ENCODE data around the gene ISM2.

Gene ISM2

GRCh38 chr14:77459072-77459723 lies 39.4 kb downstream of the ISM2 start:
- peak; percentile 58 to 86 for DNase-seq

DNA sequence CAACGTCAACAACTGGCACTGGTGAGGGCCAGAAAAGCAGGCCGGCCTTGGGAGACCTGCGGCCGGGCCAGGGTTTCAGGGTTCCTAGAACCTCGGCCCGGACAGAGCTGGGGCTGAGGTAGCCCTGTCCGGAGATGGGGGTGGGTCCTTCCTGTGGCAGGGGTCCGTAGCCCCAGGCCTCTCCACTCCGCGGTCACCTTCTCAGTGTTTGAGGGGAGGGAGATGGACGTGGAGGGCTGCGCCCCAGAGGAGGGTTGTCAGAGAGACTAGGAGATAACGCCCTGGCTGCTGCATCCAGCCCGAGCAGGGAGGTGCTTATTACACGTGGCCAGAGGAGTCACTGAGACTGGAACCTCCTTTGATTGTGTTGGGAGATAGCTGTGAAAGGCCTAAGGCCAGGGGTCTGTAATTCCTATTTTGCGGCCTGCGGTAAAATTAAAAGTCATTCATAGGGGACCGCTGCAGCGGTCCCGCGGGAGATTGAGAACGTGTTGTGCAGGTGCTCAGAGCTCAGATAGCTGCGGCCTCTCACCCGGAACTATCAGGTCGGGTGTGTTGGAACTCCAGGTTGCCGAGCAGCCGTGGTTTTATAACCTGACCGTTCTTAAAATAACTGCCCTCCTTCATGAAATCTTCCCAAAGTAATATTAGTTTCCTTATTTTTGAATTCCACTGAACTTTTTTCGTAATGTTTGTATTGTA lies 40.2 kb downstream of the ISM2 start:
- DNase-seq = peak; percentile 22 to 29

DNA sequence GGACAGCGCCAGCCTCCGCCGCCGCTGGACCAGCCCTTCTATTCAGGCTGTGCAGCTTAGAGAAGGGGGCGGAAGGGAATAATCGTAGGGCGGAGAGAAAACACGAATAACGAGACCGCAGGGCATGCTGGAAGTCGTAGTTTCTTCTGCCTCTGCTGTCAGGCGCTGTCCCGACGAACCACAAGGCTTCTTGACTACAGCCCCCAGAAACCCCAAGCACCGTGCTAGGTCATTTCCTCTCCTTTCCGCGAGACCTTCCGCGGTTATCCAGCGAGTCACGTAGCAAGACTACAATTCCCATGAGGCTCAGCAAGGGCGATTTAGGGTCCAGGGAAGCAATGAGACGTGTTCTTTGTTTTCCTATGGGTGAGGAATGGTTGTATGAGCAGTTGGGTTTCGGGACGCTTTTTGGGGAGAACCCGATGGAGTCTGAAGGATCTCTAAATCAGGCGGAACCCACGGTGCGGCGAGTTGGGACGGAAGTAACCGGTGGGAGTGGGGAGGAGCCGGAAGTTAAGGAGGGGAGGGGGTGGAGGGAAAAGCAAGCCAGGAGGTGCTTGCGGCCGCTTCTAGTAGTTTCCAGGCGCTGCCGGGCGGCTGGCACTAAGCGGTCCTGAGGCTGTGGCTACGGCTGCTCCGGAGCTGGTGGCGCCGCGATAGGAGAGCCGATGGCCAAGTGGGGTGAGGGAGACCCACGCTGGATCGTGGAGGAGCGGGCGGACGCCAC lies 40.9 kb downstream of the ISM2 start, which contains the start of the genes AHSA1 and VIPAS39:
Gene AHSA1, plus strand, starts transcription at position 572 of the 727 bp plus-strand sequence. Its CDS starts 97 bp downstream, at position 669.
Gene VIPAS39, minus strand, starts transcription at position 80 of the 727 bp plus-strand sequence. CDS start 3,499 bp downstream, outside the sequence.
- peak; percentile 96 to 99 for DNase-seq

GRCh38 chr14:77457115-77457521 lies 41.5 kb downstream of the ISM2 start:
- no peak for DNase-seq

- no peak for DNase-seq
Measured at GRCh38 chr14:77455966-77456640, 42.5 kb downstream of the ISM2 start.

GRCh38 chr14:77442196-77442595 lies 56.4 kb downstream of the ISM2 start:
- DNase-seq = no peak

DNA sequence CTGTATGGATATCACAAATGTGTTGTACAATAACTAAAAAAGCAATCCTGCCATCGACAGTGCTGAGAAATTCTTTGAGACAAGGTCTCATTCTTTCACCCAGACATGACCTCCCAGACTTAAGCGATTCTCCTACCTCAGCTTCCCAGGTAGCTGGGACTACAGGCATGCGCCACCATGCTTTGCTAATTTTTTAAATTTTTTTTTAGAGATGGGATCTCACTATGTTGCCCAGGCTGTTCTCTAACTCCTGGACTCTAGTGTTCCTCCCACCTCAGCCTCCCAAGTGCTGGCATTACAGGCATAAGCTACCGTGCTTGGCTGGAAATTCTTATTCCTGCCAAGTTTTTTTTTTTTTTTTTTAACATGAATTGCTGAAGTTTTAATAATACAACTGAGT lies 58.8 kb downstream of the ISM2 start:
- DNase-seq = no peak

- no peak for DNase-seq
Measured at GRCh38 chr14:77438596-77438995, 60.0 kb downstream of the ISM2 start.

DNA sequence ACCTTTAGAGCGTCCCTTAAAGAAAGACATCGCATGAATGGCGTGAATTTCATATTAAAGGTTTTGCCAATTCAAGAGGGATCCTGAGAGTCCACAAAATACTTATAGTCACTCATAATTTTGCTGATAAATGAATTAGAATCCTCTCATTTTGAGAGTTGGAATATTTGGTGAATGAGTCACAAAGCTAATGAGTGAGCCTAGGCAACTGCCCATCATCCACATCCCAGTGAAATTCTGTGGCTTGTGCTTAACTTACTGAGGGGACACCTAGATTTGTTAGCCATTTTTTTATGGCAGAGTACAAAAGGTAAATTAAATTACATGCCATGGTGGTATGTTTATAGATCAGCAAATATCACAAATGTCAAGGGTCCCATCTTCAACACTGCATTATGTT lies 62.6 kb downstream of the ISM2 start:
- DNase-seq = no peak

- no peak for DNase-seq
Measured at GRCh38 chr14:77426396-77426795, 72.2 kb downstream of the ISM2 start.

DNA sequence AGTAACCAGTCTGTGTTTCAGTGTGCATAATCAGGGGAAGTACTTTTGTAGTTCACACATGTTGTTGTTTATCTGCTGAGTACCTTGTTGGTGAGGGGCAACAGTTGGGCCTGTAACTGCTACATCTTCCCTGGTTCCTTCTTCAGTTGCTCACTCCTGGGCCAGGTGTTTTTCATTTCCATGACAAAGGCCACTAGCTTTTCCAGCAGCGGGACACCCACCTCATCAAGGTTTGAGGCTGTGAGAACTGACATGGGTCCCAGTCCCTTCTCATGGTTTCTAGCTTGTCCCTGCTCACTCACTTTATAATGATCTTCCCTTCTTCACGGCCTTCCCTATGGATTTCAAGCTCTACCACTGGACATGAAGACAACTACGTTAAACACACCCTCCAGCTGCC lies 73.8 kb downstream of the ISM2 start:
- no peak for DNase-seq
